NOMO-1 treated with dmso at 0.1 percent for 144 hours (cell line): ENCODE measurements around the gene ASB8.
A peak's percentile ranks its signal among the peaks of the same experiment; 100 is the strongest.
"Not testable (repeated sequence)": the region's sequence is repeated elsewhere in the genome, so short reads cannot be mapped to it uniquely, and the experiment has no call there.

Experiments used
- DNase-seq: peaks from one replicate; lab custom pipeline; 2025; ENCODE audit not compliant: unreplicated experiment; lab: John Stamatoyannopoulos, UW

The ASB8 gene

GRCh38 chr12:48183091-48183875 is 26.0 kb upstream of the ASB8 start, which contains the start of gene CCDC184:
CCDC184 (plus strand) TSS chr12:48183644; CDS start chr12:48184123, 479 bp downstream.
- DNase-seq = peak; percentile 32

DNA sequence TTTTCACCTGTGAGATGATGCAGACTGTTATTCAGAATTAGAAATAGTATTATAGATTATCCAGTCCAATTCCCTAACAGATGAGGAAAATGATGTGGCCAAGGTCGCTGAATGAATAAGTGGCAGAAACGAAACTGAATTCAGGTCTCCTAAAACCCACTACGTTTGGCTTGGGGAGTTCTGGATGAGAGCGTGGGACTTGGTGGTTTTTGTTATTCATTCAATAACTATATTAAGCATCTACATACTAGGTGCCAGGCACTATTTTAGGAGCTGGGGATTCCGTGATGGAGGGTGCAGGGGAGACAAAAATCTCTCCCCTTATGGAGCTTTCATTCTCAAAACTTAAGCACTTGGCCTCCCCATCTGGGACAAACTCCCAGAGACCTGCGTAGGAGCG is 25.3 kb upstream of the ASB8 start:
- DNase-seq = no peak

DNA sequence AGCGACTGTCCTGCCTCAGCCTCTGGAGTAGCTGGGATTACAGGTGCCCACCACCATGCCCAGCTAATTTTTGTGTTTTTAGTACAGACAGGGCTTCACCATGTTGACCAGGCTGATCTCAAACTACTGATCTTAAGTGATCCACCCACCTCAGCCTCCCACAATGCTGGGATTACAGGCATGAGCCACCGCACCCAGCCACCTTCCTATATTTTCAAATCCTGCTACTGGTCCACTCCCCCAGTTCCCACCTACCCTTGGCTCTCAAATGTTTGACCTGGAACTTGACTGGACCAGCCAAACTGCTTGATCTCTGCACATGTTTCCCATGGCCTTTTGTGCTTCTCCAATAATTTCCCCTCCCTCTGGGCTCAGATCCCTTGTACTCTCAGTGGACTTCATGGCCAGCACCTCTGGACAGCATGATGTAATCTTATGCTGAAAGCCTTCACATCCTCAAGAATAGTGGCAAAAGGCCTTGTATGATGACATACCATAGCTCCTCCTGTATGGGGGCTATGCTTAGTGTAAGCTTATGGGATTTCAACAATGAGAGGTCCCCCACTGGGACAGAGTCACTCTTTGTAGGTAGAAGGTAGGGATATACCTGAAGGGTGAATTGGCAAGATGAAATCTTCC is 23.7 kb upstream of the ASB8 start:
- no peak for DNase-seq

DNA sequence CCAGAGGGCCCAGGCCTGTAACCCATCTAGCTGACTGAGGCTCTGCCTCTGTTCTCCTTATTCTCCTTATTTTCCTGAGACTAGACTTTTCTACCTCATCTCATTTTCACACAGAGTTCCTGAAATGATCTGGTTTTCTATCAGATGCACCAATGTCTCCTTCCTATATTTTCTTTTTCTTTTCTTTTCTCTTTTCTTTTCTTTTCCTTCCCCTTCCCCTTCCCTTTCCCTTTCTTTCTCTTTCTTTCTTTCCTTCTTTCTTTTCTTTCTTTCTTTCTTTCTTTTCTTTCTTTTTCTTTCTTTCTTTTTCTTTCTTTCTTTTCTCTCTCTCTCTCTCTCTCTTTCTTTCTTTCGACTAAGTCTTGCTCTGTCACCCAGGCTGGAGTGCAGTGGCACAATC is 23.1 kb upstream of the ASB8 start:
- no peak for DNase-seq

DNA sequence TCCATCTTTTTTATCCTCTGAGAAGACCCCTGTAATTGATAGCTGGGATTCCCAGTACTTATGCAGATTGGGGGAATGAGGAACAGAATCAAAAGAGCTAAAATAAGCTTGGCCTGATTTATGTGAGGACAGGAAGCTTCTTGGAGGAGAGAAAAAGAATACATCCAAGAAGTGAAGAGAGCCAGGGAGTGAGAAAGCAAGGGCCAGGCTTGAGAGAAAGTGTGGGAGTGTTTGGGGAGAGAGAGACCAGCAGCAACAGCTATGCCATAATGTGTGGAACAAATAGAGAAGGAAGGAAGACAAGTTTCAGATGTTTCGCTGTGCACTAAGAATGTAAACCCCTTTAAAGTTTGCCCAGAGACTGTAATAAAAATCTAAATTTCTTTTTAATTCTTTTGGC is 22.2 kb upstream of the ASB8 start:
- no peak for DNase-seq

GRCh38 chr12:48177982-48178381 is 20.7 kb upstream of the ASB8 start:
- no peak for DNase-seq

- no peak for DNase-seq
Observed at GRCh38 chr12:48176417-48176751, 19.1 kb upstream of the ASB8 start.

DNA sequence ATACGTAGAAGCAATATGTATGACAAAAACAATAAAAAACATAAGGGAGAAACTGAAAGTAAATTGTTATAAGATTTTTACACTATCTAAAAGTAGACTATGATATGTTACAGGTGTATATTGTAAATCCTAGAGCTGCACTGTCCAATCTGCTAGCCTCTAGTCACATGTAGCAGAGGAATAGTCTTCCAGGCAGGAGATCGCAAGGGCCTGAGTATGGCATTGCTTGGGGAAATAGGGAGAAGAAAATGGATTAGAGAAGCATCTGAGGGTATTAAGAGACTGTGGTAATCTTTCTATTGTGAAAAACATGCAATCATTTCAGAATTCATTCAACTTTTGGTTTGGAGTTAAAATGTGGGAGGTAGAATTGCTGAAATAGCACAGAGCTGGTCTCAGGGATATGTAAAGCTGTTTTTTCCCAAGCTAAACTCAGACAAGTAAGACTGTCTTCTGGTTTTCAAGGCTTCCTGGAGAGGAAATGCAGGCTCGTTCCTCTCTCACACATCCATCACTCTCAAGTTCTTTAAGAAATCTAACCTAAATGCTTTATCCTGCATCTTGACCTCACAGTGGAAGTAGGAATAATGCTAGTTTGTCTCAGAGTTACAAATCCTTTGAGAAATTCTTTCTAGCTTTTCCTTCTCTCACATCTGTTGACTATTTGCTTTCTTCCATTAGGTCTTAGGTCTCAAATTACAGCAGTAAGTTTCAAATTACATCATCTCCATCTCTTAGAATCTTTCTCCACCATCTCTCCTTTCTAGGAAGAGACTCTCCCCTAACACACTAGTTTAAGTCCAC is 18.5 kb upstream of the ASB8 start:
- DNase-seq = no peak

- DNase-seq = no peak
Observed at GRCh38 chr12:48169011-48169410, 11.7 kb upstream of the ASB8 start.

DNA sequence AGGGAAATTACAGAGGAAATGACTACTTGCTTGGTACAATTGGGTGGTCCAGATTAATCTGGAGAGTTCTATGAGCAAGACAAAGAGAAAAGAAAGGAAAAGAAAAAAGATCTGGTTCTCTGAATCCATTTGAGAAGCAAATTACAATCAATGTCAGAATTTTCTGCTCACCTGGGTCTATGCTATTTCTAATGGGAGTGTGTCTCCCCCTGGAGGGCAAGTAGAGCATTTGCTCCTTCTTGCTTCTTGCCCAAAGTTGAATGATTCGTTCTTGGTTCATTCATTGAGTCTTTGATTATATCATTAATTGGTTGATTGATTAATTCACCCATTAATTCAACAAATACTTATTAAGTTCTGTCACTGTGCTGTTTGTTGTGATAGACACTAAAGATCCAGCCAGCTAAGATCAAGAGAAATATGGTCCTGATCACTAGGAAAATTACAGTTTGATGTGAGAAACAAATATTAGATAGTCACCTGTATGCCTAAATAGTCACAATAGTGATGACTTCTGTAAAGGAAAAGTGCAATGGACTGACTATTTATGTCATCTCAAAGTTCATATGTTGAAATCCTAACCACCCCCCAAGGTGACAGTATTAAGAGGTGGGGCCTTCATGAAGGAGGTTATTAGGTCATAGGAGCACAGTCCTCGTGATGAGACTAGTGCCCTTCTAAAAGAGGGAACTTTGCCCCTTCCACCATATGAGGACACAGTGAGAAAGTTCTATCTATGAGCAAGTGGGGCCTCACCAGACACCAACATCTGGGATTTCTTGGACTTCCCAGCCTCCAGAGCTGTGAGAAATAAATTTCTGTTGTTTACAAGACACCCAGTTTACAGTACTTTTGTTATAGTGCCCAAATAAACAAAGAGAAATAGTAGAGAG is 8.0 kb upstream of the ASB8 start:
- DNase-seq = peak; percentile 6

DNA sequence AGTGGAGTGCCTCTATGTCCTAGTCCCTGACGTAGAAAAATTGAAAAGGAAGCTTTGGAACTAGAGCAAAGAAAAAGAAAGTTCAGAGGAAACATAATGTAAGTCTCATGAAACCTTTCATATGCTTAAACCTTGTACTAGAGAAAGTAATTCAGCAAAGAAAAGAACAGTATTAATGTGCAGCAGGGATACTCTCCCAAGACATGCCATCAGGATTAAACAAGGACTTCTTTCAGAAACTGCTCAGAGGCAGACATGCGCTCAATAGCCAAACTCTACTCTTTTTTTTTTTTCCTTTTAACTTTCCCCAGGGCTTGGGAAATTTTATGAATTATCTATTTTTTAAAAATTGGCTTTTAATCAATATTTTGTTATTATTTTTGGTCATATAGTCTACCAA is 7.1 kb upstream of the ASB8 start:
- DNase-seq = no peak

DNA sequence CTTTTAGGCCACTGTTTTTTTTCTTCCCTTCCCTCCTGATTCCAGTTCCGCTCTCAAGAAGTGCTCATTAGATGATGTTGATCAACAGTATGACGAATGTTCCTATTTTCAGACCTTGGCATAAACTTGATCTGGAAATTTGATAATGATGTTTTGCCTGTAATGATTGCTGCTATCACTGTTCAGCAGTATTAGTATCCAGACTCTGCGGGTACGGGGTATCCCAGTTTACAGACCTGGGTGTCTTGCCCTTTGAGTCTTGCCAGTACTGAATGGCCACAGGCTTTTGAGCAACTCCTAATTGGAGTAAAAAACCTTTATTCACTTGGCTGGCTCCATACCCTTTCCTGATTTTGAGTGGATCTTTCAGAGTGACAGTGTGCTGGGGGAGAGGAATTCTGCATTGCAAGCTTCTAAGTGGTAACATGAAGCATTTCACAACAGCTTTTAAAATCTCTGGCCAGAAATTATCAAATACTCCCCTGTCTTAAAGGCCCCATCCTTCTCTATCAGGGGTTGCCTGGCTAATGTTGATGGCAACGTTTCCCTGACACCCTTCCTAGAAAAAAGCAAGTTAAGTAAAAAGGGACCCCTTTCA is 5.9 kb upstream of the ASB8 start:
- DNase-seq = no peak

- DNase-seq = peak; percentile 29
Observed at GRCh38 chr12:48160807-48161206, 3.5 kb upstream of the ASB8 start.

GRCh38 chr12:48160046-48160445 is 2.7 kb upstream of the ASB8 start:
- no peak for DNase-seq

DNA sequence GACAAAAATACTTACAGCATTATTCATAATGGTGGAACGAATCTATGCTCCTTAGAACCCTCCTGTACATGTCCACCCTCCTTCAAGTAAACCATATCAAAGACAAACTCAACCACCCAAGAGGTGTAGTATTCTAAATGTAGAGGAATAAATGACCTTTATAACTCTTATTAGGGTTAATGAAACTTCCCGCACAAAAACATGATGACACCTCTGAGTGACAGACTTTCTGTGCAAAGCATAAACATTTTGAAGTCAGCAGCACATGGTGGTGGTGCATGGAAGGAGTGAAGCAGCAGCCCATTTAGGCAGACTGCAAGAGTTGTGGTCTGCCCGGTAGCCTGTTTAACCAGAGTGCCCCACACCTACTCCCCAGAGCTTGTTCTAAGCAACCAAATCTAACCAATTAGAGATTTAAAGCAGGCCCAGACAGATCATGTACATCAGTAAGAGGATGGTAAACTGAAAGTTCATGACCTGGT is 615 bp upstream of the ASB8 start:
- no peak for DNase-seq

DNA sequence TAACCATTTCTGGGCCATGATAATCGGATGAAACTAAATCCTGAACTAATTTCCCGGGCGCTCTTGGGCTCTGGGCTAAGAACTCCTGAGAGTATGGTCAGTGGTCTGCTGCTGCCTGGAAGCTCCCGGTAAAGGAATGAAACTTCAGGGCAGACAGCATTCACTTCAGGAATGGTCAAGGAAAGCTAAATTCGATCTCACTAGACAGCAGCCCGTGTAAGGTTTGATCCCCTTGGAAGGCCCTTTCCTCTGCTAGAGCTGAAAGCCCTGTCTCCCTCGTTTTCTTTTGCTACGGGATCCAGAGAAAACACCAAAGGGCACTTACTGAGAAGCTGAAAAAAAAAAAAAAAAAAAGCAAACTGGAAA is 680 bp downstream of the ASB8 start:
- no peak for DNase-seq

DNA sequence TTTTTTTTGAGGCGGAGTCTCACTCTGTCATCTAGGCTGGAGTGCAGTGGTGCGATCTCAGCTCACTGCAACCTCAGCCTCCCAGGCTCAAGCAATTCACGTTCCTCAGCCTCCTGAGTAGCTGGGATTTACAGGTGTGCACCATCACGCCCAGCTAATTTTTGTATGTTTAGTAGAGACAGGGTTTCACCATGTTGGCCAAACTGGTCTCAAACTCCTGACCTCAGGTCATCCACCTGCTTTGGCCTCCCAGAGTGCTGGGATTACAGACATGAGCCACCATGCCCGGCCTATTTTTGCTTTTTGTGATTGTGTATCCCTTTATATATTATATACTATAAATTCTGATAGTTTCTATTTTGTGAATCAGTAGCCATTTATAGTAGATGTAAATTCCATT is 1.5 kb downstream of the ASB8 start:
- not testable (repeated sequence) for DNase-seq

DNA sequence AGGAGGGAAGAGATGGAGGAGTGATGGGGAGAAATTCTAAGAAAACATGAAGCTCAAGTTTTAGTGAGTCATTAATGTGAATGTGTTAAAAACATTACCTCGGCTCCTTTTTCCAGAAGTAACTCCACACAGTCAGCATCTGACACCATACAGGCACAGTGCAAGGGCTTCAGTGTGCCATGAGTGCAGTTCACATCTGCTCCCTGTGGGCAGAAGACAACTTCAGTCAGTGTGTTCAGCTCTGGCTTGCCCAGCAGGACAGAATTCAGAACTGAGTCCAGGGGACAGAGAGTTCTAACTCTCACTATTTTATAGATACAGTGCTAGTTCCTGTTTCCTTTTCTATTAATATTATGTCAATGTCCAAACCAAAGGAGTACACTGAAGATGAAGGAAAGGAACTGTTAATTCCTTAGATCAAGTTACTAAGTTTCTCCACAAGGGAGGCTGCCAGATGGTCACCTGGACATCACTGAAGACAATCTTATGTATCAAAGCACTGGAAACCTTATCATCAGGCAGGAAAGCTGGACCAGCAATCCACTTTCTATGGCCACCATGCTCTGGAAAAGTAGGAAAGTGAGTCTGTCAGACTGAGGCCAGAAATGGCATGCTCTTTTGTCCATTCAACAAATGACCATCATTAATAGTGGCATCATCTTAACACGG is 6.1 kb downstream of the ASB8 start:
- no peak for DNase-seq

DNA sequence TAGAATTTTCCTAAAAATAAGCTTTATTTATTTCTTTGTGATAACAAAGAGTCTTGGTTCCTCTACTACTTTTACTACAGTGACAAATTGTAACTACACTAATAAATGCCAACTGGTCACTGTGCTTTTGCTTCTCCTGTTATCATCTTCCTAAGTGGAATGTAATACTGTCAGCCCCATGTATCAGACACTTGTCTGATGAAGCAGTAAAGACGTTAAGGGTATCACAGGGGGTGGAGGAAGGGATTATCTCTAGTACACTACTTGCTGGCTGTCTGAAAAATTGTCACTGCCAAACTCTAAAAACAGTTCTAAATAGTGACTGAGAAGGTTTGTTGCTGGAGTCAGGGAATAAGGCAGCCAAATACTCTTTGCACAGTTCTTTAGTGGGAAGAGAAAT is 11.3 kb downstream of the ASB8 start:
- no peak for DNase-seq

GRCh38 chr12:48143898-48144297 is 13.4 kb downstream of the ASB8 start:
- no peak for DNase-seq
